Dermis blood vessel endothelial cell (primary cell): Measurements from ENCODE around the gene CCDC69. TPM values are rescaled to one million over a fixed set of nuclear protein-coding genes. Genes with fewer than 3 reads are reported as not detected.
"Not testable (repeated sequence)": the region's sequence is repeated elsewhere in the genome, so short reads cannot be mapped to it uniquely, and the experiment has no call there.

Experiments
- DNase-seq: peaks from one replicate; pipeline ENCODE4 v3.0.0; 2010
- total RNA-seq: library from RNA; depleted of rRNA; stranded (reverse); fragments of >200 nt; gene quantifications from 2 replicates; pipeline ENCODE4 v1.2.3, GENCODE V29; 2014

The CCDC69 gene
- total RNA-seq, 1 donor from 2014 or later = 5.6 TPM

- DNase-seq = peak; percentile 37
Measured at GRCh38 chr5:151221574-151221973, 2.3 kb downstream of the CCDC69 start.

DNA sequence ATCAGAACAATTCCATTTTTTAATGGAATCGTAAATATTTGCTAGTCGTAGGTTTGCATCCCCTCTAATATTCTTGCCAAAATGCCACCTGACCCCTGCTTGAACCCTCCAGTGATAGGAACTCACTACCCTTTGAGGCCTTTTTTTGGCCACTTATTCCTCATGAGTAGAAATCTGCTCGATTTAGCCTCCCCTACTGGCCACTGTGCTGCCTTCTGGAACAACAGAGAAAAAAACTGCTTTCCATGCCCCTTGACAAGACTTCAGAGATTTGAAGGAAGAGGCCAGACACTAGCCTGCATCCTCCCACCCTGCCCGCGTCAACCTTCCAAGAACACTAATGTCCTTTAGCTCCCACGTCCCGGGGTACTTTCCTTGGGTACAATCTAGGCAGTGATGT lies 4.1 kb downstream of the CCDC69 start:
- DNase-seq = no peak

DNA sequence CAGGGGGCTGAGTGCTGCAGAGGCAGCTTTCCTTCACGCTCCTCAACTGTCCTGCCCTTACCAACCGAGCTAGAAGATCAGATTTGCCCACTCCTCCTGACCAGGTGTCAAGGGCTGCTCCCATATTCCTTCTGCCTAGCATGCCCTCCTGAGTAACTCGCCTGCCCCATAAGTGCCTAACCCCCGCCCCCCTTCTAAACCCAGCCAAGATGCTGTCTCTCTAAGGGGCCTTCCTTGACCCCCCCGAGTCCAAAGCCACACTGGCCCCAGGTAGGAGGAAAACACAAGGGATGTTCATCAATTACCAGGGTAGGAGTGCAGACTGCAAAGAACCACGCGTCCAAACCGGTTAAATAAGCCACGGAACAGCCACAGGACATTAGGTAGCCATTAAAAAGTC lies 4.8 kb downstream of the CCDC69 start:
- no peak for DNase-seq

GRCh38 chr5:151218177-151218576 lies 5.7 kb downstream of the CCDC69 start:
- no peak for DNase-seq

DNA sequence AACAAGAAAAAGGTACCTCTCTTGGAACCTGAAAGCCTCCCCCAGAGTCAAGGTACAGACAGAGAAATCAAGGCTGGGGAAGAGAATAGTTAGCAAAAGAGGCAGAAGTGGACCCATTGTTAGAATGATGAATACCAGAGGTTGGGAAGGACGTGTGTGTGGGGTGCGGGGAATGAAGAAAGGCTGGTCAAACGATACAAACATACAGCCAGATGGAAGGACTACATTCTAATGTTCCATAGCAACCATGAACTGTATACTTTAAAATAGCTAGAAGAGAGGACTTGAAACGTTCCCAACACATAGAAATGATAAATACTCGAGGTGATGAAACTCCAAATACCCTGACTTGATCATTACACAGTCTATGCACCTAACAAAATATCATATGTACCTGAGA lies 7.1 kb downstream of the CCDC69 start:
- no peak for DNase-seq

DNA sequence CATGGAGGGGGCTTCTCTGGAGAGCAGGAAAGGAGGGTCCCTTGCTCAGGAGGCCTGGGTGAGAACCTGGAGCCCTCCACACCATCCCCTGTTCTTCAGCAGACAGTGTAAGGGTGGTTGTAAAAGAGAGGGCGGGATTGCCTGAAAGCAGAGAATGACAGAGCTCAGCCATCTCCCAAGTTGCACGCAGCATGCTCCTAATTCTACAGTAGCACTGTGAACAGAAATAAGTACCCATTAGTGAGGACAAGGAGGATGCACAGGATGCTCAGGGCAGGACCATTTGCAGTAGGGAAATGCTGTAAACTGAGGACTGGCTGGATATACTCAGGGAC lies 8.4 kb downstream of the CCDC69 start:
- no peak for DNase-seq

DNA sequence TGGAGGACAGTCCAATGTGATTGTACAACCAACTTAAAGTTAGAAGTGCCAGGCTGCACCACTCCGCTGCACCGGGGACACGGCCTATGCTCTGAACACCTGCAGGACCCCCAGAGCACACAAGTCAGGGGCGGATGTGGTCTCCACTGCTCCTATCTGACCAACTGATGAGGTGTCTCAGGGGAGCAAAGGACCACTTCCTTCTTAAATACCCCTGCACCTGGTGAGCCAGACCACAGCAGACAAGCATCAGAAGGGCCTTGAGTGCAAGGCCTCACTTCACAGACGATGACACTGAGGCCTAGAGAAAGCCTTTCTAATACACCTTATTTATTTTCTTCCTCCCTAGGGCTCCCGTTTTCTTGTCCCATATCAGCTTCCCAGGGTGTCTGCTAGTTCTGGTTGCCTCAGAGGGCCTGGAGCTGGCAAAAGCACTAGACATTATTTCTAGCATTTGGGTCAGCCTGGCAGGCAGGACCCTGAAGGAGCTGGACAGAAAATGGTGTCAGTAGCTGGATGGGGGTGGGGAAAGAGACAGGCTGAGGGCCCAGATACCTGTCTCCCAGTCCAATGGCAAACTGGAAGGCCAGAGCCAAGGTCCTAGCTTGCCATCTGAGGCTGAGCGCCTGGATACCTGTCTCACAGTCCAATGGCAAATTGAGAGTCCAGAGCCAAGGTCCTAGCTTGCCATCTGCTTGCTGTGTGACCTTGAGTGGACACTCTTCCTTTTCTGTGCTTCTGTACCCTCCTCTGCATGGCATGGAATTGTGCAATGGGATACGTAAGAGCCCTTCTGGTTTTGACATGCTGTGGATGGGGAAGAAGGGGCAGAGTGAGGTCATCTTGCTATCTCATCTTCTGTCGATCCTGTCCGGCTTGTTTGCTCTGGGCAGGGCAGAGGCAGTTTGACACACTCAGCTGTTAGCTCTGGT lies 9.0 kb downstream of the CCDC69 start:
- DNase-seq = no peak

DNA sequence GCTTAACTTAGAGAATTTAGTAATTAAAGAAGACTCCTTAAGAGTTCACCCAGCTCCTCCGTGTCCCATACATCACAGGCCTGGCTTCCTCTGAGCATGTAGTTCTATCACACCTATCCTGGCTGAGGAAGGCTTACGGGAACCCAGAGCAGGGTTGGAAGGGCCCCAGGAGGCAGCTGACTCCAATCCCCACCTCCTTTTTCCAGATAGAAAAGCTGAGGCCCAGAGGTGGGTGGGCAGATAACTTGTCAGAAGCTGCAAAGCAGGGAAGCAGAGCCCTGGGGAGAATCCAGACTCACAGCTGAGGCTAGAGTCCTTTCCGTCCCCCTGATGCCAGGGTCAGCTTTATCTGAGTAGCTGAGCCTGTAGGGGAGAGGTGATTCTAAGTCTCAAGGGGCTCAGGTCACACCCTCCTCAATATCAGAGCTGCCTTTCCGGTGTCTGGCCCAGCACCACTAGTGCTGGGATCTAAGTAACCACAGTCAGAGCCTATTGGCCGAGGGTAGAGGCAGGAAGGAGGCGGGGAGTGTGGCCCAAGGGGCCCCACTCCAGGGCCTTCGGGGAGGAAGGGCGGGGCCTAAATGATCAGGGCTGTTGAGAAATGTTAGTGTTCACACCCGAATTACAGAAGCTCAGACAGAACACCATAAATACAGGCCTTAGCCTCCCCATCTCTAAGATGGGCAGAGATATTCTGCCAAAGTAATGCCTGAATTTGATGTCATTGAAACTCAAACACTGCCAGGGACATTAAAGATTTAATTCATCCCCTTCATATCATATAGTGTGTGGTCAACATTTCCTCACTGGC lies 9.9 kb downstream of the CCDC69 start:
- peak; percentile 24 for DNase-seq

DNA sequence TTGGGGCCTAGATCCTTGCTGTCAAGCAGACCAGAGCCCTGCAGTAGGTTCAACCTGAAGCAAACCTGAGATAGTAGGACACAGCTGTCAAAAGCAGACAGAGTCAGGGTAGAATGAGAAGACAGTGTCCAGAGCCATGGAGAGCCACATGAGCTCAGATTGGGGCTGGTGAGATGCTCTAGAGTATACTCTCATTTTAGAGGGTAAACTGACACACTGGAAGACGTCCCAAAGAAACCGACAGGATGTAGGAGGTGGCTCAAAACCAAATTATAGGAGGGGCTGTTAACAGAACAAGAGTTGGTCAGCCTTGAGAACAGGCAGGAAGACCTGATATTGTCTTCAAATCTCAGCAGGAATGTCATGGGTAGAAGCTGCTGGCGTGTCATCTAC lies 11.5 kb downstream of the CCDC69 start:
- DNase-seq = no peak

GRCh38 chr5:151208481-151208914 lies 15.4 kb downstream of the CCDC69 start:
- no peak for DNase-seq

DNA sequence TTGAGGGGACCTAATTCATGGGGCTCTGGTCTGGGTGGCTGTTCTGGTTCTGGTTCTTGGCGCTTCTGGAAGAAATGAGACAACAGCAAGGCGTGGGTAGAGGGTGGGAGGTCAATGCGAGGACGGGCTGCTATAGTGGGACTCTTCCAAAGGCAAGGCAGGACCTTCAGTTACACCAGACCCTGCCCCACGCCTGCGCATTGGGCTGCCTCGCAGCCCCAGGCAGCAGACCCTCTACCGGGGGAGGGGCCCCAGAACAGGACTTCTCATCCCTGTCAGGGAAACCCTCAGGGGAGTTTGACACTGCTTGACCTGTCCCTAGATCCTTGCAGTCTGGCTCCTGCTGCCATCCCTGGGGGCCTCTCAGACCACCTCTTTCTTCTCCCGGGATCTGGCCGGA lies 18.5 kb downstream of the CCDC69 start:
- no peak for DNase-seq

DNA sequence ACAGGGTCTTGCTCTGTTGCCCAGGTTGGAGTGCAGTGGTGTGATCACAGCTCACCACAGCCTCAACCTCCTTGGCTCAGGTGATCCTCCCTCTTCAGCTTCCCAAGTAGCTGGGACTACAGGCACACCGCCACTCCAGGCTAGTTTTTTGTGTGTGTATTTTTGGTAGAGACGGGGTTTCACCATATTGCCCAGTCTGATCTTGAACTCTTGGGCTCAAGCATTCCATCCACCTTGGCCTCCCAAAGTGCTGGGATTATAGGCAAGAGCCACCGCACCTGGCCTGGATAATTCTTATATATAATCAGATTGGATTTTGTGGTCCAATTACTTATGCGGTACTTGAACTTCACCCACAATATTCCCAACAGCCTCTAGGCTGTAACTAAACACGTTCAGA lies 19.8 kb downstream of the CCDC69 start:
- DNase-seq = no peak

DNA sequence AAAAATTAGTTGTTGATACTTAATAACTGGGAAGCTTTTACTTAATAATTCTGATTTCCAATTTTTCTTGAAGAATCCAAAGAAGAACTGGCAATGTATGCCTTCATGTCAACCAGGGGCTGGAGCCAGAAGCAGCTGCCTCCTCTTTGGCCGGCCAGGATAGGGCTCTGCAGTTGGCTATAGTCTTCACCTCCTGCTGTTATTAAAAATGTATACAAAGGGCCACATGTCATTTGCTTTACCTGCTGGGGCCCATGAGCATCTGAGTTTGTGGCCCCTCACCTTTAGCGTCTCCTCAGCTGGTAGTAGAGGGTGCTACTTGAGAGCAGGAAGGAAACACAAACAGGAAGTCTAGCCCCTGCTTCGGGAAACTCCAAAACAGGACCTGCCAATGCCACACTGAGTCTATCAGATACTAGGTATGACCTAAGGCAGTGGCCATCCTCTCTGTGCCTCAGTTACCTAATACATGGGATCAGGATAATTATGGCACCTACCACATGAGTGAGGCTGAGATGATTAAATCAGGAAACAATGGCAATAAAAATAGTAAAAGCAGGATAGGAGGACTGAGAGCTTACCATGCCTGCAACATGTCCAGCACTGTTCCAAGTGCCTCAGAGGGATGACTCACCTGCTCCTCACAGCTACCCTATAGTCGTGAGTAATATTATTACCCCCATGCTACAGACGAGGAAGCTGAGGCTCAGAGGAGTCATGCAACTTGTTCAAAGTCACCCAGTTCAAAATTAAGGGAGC lies 21.3 kb downstream of the CCDC69 start:
- DNase-seq = peak; percentile 62

GRCh38 chr5:151200913-151201595 lies 22.8 kb downstream of the CCDC69 start:
- no peak for DNase-seq

- no peak for DNase-seq
Measured at GRCh38 chr5:151199581-151200185, 24.2 kb downstream of the CCDC69 start.

- no peak for DNase-seq
Measured at GRCh38 chr5:151198861-151199260, 25.0 kb downstream of the CCDC69 start.

GRCh38 chr5:151197291-151197600 lies 26.6 kb downstream of the CCDC69 start:
- DNase-seq = not testable (repeated sequence)

GRCh38 chr5:151196556-151197290 lies 27.2 kb downstream of the CCDC69 start:
- no peak for DNase-seq

- DNase-seq = no peak
Measured at GRCh38 chr5:151195622-151196021, 28.3 kb downstream of the CCDC69 start.

- no peak for DNase-seq
Measured at GRCh38 chr5:151192626-151193025, 31.3 kb downstream of the CCDC69 start.

GRCh38 chr5:151191661-151192060 lies 32.2 kb downstream of the CCDC69 start:
- DNase-seq = no peak
